ENCODE results near the gene DOK5.

DNA sequence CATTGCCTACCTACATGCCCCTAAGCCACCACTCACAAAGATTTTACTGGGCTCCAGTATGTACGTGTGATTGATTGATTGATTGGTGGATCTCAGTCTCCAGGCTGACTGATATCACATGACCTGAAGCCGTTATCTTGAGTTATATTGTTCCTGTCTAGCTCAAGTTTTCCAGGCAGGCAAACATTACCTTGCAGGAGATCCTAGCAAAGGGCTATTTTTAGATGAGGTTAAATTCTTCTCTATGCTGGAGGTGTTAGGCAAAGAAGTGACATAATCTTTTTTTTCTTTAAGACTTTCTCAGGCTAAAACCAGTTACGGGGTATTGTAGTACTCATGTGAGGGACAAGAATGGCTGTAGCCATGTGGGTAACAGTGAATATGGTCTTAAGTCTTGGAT lies 125.2 kb downstream of the DOK5 start:
- TF ChIP-seq POLR2A (IDR thresholded peaks at IDR 0.05), result no peak
- TF ChIP-seq, protein P1, sequence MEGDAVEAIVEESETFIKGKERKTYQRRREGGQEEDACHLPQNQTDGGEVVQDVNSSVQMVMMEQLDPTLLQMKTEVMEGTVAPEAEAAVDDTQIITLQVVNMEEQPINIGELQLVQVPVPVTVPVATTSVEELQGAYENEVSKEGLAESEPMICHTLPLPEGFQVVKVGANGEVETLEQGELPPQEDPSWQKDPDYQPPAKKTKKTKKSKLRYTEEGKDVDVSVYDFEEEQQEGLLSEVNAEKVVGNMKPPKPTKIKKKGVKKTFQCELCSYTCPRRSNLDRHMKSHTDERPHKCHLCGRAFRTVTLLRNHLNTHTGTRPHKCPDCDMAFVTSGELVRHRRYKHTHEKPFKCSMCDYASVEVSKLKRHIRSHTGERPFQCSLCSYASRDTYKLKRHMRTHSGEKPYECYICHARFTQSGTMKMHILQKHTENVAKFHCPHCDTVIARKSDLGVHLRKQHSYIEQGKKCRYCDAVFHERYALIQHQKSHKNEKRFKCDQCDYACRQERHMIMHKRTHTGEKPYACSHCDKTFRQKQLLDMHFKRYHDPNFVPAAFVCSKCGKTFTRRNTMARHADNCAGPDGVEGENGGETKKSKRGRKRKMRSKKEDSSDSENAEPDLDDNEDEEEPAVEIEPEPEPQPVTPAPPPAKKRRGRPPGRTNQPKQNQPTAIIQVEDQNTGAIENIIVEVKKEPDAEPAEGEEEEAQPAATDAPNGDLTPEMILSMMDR (IDR thresholded peaks at IDR 0.05), result no peak
